ENCODE measurements around the gene DLG2. TPM values are rescaled to one million over a fixed set of nuclear protein-coding genes. Genes with fewer than 3 reads are reported as not detected.
A peak's percentile ranks its signal among the peaks of the same experiment; 100 is the strongest.

The DLG2 gene
- total RNA-seq, 1 donor from 2014 or later, result 1.8 TPM

GRCh38 chr11:84194696-84195095 is 1432.4 kb downstream of the DLG2 start:
- Histone ChIP-seq H3K36me3 (ENCODE audit: insufficient read depth, low read length) (no peaks in the 10 kb centered on the region), H3K27me3 (ENCODE audit: insufficient read depth, low read length) (no peaks in the 10 kb centered on the region), H2AFZ (ENCODE audit: low read depth, low read length) (no peak overlapping the region), H3K27ac (ENCODE audit: low read depth, low read length) (no peak overlapping the region), H4K20me1 (ENCODE audit: insufficient read depth, low read length) (no peaks in the 10 kb centered on the region), H3K4me1 (ENCODE audit: insufficient read depth, low read length) (no peaks in the 10 kb centered on the region), H3K79me2 (ENCODE audit: insufficient read depth, low read length) (no peaks in the 10 kb centered on the region), H3K4me3 (ENCODE audit: insufficient read depth, low read depth, low read length) (no peak overlapping the region), H3K9me3 (ENCODE audit: insufficient read depth, low read depth, low read length) (no peaks in the 10 kb centered on the region), H3K4me2 (ENCODE audit: low read length) (no peak overlapping the region), H3K9ac (ENCODE audit: low read length) (no peak overlapping the region)
- TF ChIP-seq CTCF (IDR thresholded peaks at IDR 0.05; ENCODE audit: insufficient read depth, low read depth, low read length) (no peak), EZH2 (IDR thresholded peaks at IDR 0.05; ENCODE audit: insufficient read depth, low read length) (no peak)
- FAIRE-seq, result no peak
- no peak for DNase-seq (ENCODE audit: low read depth)
- Mint-ChIP-seq H3K36me3 (ENCODE audit: low read depth, unreplicated experiment) (no peaks in the 10 kb centered on the region), H3K4me1 (ENCODE audit: low read depth, unreplicated experiment) (no peaks in the 10 kb centered on the region), H3K27me3 (ENCODE audit: low read depth, unreplicated experiment) (no peaks in the 10 kb centered on the region), H3K9me3 (ENCODE audit: unreplicated experiment) (no peaks in the 10 kb centered on the region), H3K4me3 (ENCODE audit: unreplicated experiment) (no peak overlapping the region), H3K27ac (ENCODE audit: unreplicated experiment) (no peak overlapping the region)

- Histone ChIP-seq H3K9me3 (ENCODE audit: insufficient read depth, low read depth, low read length) (no peaks in the 10 kb centered on the region), H3K9ac (ENCODE audit: low read length) (no peak overlapping the region), H3K4me3 (ENCODE audit: insufficient read depth, low read depth, low read length) (no peak overlapping the region), H3K27me3 (ENCODE audit: insufficient read depth, low read length) (no peaks in the 10 kb centered on the region), H3K36me3 (ENCODE audit: insufficient read depth, low read length) (no peaks in the 10 kb centered on the region), H3K4me1 (ENCODE audit: insufficient read depth, low read length) (no peaks in the 10 kb centered on the region), H2AFZ (ENCODE audit: low read depth, low read length) (no peak overlapping the region), H3K79me2 (ENCODE audit: insufficient read depth, low read length) (no peaks in the 10 kb centered on the region), H3K27ac (ENCODE audit: low read depth, low read length) (no peak overlapping the region), H3K4me2 (ENCODE audit: low read length) (no peak overlapping the region), H4K20me1 (ENCODE audit: insufficient read depth, low read length) (no peaks in the 10 kb centered on the region)
- Mint-ChIP-seq H3K27me3 (ENCODE audit: low read depth, unreplicated experiment) (no peaks in the 10 kb centered on the region), H3K36me3 (ENCODE audit: low read depth, unreplicated experiment) (no peaks in the 10 kb centered on the region), H3K9me3 (ENCODE audit: unreplicated experiment) (no peaks in the 10 kb centered on the region), H3K4me1 (ENCODE audit: low read depth, unreplicated experiment) (no peaks in the 10 kb centered on the region), H3K27ac (ENCODE audit: unreplicated experiment) (no peak overlapping the region), H3K4me3 (ENCODE audit: unreplicated experiment) (no peak overlapping the region)
- FAIRE-seq (no peak), DNase-seq (ENCODE audit: low read depth) (no peak)
- TF ChIP-seq EZH2 (IDR thresholded peaks at IDR 0.05; ENCODE audit: insufficient read depth, low read length) (no peak), CTCF (IDR thresholded peaks at IDR 0.05; ENCODE audit: insufficient read depth, low read depth, low read length) (no peak)
These were observed 1433.4 kb downstream of the DLG2 start for GRCh38 chr11:84193706-84194105.

GRCh38 chr11:84188521-84188920 is 1438.6 kb downstream of the DLG2 start:
- H3K27me3 Mint-ChIP-seq (ENCODE audit: low read depth, unreplicated experiment), result no peaks in the 10 kb centered on the region
- FAIRE-seq (no peak), DNase-seq (ENCODE audit: low read depth) (peak; percentile 1)
- TF ChIP-seq EZH2 (IDR thresholded peaks at IDR 0.05; ENCODE audit: insufficient read depth, low read length), result no peak
- no peak for TF ChIP-seq CTCF (IDR thresholded peaks at IDR 0.05; ENCODE audit: insufficient read depth, low read depth, low read length)
- H3K36me3 Mint-ChIP-seq (ENCODE audit: low read depth, unreplicated experiment), result no peaks in the 10 kb centered on the region
- H3K27ac ChIP-seq (ENCODE audit: low read depth, low read length), result no peak overlapping the region
- no peaks in the 10 kb centered on the region for H3K9me3 ChIP-seq (ENCODE audit: insufficient read depth, low read depth, low read length)
- no peak overlapping the region for H3K9ac ChIP-seq (ENCODE audit: low read length)
- H3K4me1 ChIP-seq (ENCODE audit: insufficient read depth, low read length), result no peaks in the 10 kb centered on the region
- peaks cover 4% of the 10 kb centered on the region for H3K9me3 Mint-ChIP-seq (ENCODE audit: unreplicated experiment)
- H3K27ac Mint-ChIP-seq (ENCODE audit: unreplicated experiment), result no peak overlapping the region
- no peaks in the 10 kb centered on the region for H3K79me2 ChIP-seq (ENCODE audit: insufficient read depth, low read length)
- no peak overlapping the region for H3K4me3 ChIP-seq (ENCODE audit: insufficient read depth, low read depth, low read length)
- no peaks in the 10 kb centered on the region for H3K27me3 ChIP-seq (ENCODE audit: insufficient read depth, low read length)
- no peak overlapping the region for H3K4me2 ChIP-seq (ENCODE audit: low read length)
- H3K4me1 Mint-ChIP-seq (ENCODE audit: low read depth, unreplicated experiment), result no peaks in the 10 kb centered on the region
- H2AFZ ChIP-seq (ENCODE audit: low read depth, low read length), result no peak overlapping the region
- H4K20me1 ChIP-seq (ENCODE audit: insufficient read depth, low read length), result no peaks in the 10 kb centered on the region
- no peak overlapping the region for H3K4me3 Mint-ChIP-seq (ENCODE audit: unreplicated experiment)
- H3K36me3 ChIP-seq (ENCODE audit: insufficient read depth, low read length), result no peaks in the 10 kb centered on the region
